ENCODE measurements around the gene LPP. TPM values are rescaled to one million over a fixed set of nuclear protein-coding genes. Genes with fewer than 3 reads are reported as not detected.

LPP gene
- total and polyA plus RNA-seq, 2 of the 4 experiments (the other 2 are of a cell fraction): 16.0 to 130 TPM

GRCh38 chr3:188834349-188834748, 680.4 kb downstream of the LPP start:
- H2AK5ac ChIP-seq (ENCODE audit: low read depth, low read length): no peak overlapping the region
- intact Hi-C loops (cut with micrococcal nuclease): no loop called here

More at GRCh38 chr3:188834349-188834748, 680.4 kb downstream of the LPP start:
- no peak overlapping the region for H4K8ac ChIP-seq (ENCODE audit: low read depth in 2 of 2, low read length in 2 of 2)
- H3K27me3 ChIP-seq (ENCODE audit: control insufficient read depth, insufficient read depth, low read length): no peaks in the 10 kb centered on the region
- H3K4me2 ChIP-seq (ENCODE audit: low read depth, low read length): no peak overlapping the region
- H3K14ac ChIP-seq (replicated peaks; ENCODE audit: low read depth, low read length): no peak overlapping the region
- ChIA-PET POLR2A (ENCODE audit: unreplicated experiment) (no interaction called here), CTCF (no interaction called here)
- no peak overlapping the region for H4K91ac ChIP-seq (ENCODE audit: insufficient read depth, low read depth, low read length)
- H2BK120ac ChIP-seq (ENCODE audit: low read depth, low read length): no peak overlapping the region
- H3K27ac ChIP-seq (ENCODE audit: insufficient read depth, low read length): no peak overlapping the region
- H4K5ac ChIP-seq (ENCODE audit: low read depth, low read length): no peak overlapping the region
- no peak overlapping the region for H2AK9ac ChIP-seq (replicated peaks; ENCODE audit: low read depth, low read length, poor library complexity)
- in situ Hi-C loops (cut with MboI; ENCODE audit: low sequenced_read_pairs) (no loop called here), dilution Hi-C loops (cut with HindIII; ENCODE audit: low sequenced_read_pairs, unreplicated experiment) (no loop called here)
- H3K79me1 ChIP-seq (ENCODE audit: low read depth in 1 of 2, low read length in 2 of 2): peaks cover 32 to 58% of the 10 kb centered on the region in 2 experiments
- no peak overlapping the region for H2BK20ac ChIP-seq (ENCODE audit: low read depth, low read length)
- no peak overlapping the region for H3K4ac ChIP-seq (ENCODE audit: low read depth, low read length)
- peaks cover 16% of the 10 kb centered on the region; the same call in 1 of the 2 replicates for H4K20me1 ChIP-seq (ENCODE audit: insufficient read depth, low read length)
- peaks cover 19% of the 10 kb centered on the region; the same call in 1 of the 2 replicates for H3K9me1 ChIP-seq (ENCODE audit: insufficient read depth, low read length)
- H2AFZ ChIP-seq (replicated peaks; ENCODE audit: low read length, poor library complexity): no peak overlapping the region
- no peak overlapping the region for H2BK15ac ChIP-seq (ENCODE audit: low read depth, low read length)
- no peak overlapping the region for H3K4me3 ChIP-seq (ENCODE audit: insufficient read depth, low read depth, low read length)
- H2BK5ac ChIP-seq (ENCODE audit: low read depth, low read length, poor library complexity, severe bottlenecking): no peak overlapping the region
- H3K18ac ChIP-seq (ENCODE audit: low read depth, low read length): no peak overlapping the region
- no peak overlapping the region for H3K23ac ChIP-seq (ENCODE audit: low read depth, low read length)
- DNase-seq (no peak), ATAC-seq (ENCODE audit: low read depth) (no peak)
- BruUV-seq (replicated peaks): no TSS peak
- no peaks in the 10 kb centered on the region for H3K9me3 ChIP-seq (ENCODE audit: control insufficient read depth, insufficient read depth, low read length)
- peaks cover 6% of the 10 kb centered on the region; the same call in 1 of the 2 replicates for H3K4me1 ChIP-seq (ENCODE audit: control insufficient read depth, insufficient read depth, low read length)
- TF ChIP-seq USF2 (IDR thresholded peaks at IDR 0.05; ENCODE audit: low read depth, low read length) (no peak), POLR2A (IDR thresholded peaks at IDR 0.05; ENCODE audit: low read depth, low read length) (no peak), CTCF (conservative IDR thresholded peaks at IDR 0.05; ENCODE audit: low read depth, low read length) (no peak)
- no peaks in the 10 kb centered on the region for H3K36me3 ChIP-seq (ENCODE audit: control insufficient read depth, insufficient read depth, low read length)
- H3K9ac ChIP-seq (ENCODE audit: low read depth, low read length): no peak overlapping the region
- no CpG with 5 or more reads among the region's 3 CpGs for WGBS, 2 experiments (ENCODE audit: extremely low coverage in 2 of 2, insufficient read length in 1 of 2)
- no peak overlapping the region for H3K56ac ChIP-seq (ENCODE audit: extremely low read depth, insufficient read depth, low read length)
